DLD1 (cell line): ENCODE measurements around the gene RUNDC1.

Experiments
- in situ Hi-C: cut with HindIII; loops from 2 replicates; pipeline ENCODE4 v1.10.0; 2017; ENCODE audit warnings: low sequenced_read_pairs

RUNDC1 gene

GRCh38 chr17:43018008-43018853, 37.9 kb downstream of the RUNDC1 start:
- in situ Hi-C loops = no loop called here

- in situ Hi-C loops = no loop called here
These were observed 38.6 kb downstream of the RUNDC1 start for GRCh38 chr17:43018932-43019331.

GRCh38 chr17:43019418-43019817, 39.1 kb downstream of the RUNDC1 start:
- in situ Hi-C loops = no loop called here

GRCh38 chr17:43020030-43020621, 39.8 kb downstream of the RUNDC1 start:
- in situ Hi-C loops = no loop called here

GRCh38 chr17:43020789-43021740, 40.7 kb downstream of the RUNDC1 start:
- in situ Hi-C loops = no loop called here

GRCh38 chr17:43021741-43022512, 41.6 kb downstream of the RUNDC1 start, which contains the start of gene VAT1:
Gene VAT1 (minus strand): TSS chr17:43022385. CDS start chr17:43022322, 63 bp downstream.
- in situ Hi-C loops = no loop called here

GRCh38 chr17:43024407-43025289, 44.3 kb downstream of the RUNDC1 start, which contains the start of gene RND2:
Gene RND2 (plus strand): TSS chr17:43025231. CDS start chr17:43025348, 117 bp downstream.
- in situ Hi-C loops = no loop called here

GRCh38 chr17:43025290-43025657, 44.9 kb downstream of the RUNDC1 start:
- in situ Hi-C loops = no loop called here

- in situ Hi-C loops = no loop called here
These were observed 45.6 kb downstream of the RUNDC1 start for GRCh38 chr17:43025766-43026537.

- in situ Hi-C loops = no loop called here
These were observed 46.2 kb downstream of the RUNDC1 start for GRCh38 chr17:43026595-43026994.

GRCh38 chr17:43027091-43028032, 47.0 kb downstream of the RUNDC1 start:
- in situ Hi-C loops = no loop called here

- in situ Hi-C loops = no loop called here
These were observed 48.0 kb downstream of the RUNDC1 start for GRCh38 chr17:43028221-43028861.

GRCh38 chr17:43030137-43030767, 49.9 kb downstream of the RUNDC1 start:
- in situ Hi-C loops = no loop called here

- in situ Hi-C loops = no loop called here
These were observed 51.3 kb downstream of the RUNDC1 start for GRCh38 chr17:43031666-43032065.

- in situ Hi-C loops = no loop called here
These were observed 53.9 kb downstream of the RUNDC1 start for GRCh38 chr17:43033948-43034881.
